PFSK-1 (cell line): ENCODE data around the gene TADA2A.

Experiments used
- FOXP2 ChIP-seq: optimal IDR thresholded peaks from 2 replicates; pipeline ENCODE3; 2011; ENCODE audit warnings: borderline replicate concordance, control low read depth, inconsistent platforms; ENCODE audit not compliant: insufficient read depth; ENCODE audit errors: extremely low read length, extremely low read depth
- POLR2AphosphoS5 ChIP-seq: IDR thresholded peaks from 2 replicates; pipeline ENCODE4 v1.6.1; 2012; ENCODE audit warnings: low read depth, mild to moderate bottlenecking, control low read depth, low read length, moderate library complexity
- SIN3A ChIP-seq: IDR thresholded peaks from 2 replicates; pipeline ENCODE4 v1.6.1; 2012; ENCODE audit warnings: mild to moderate bottlenecking, low read length, moderate library complexity, borderline replicate concordance; ENCODE audit not compliant: insufficient read depth
- TAF1 ChIP-seq: IDR thresholded peaks from 2 replicates; pipeline ENCODE4 v1.6.1; 2012; ENCODE audit warnings: low read length, control low read depth, borderline replicate concordance; ENCODE audit not compliant: insufficient read depth
- TF ChIP-seq, protein P1 (sequence below), 2 experiments: IDR thresholded peaks; 2 replicates each; pipeline versions ENCODE4 v1.6.1 to v1.8.0; 2011 to 2012; ENCODE audit warnings: low read depth in 2 of 2, low read length in 2 of 2, control low read depth in 1 of 2, inconsistent platforms in 1 of 2, mild to moderate bottlenecking in 1 of 2, moderate library complexity in 1 of 2; ENCODE audit not compliant: insufficient read depth in 1 of 2

TADA2A gene

DNA sequence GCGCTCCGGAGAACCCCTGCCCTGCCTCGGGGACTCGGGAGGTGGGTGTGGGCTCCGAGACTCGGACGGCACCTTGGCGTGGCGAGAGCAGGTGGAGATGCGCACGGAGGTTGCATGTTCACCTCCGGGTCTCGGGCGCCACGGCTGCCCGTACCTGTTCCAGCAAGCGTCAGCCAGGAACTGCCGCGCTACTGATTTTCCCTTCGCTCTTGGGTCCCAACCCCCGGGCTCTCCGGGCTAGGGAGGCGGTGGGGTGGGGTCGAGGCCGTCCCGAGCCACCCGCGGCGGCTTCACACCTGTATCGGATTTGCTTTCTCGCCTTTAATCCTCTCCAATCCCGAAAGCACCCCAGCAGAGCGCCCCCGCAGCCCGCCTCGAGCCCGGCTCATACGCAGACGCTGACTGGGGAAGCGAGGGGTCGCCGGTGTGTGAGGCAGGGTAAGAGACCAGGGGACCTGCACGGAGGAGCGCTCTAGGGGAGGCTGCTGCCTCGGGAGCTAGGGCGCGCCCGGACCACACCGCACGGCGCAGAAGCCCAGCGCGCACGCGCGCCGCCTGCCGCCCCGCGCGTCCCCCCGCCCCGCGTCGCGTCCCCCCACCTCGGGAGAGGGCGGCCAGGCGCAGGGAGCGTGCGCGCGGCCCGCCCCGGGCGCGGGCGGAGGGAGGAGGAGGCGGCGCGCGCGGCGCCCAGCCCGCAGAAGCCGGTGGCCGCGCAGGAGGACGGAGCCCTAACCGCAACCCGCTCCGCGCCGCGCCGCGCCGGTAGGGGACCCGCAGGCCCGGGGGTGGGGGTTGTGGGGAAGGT is 82.7 kb downstream of the TADA2A start, which contains the start of gene DUSP14:
Gene DUSP14 (plus strand): TSS at position 695 of the 805 bp plus-strand sequence. CDS start 22,382 bp downstream, outside the sequence.
- TF ChIP-seq, protein P1, sequence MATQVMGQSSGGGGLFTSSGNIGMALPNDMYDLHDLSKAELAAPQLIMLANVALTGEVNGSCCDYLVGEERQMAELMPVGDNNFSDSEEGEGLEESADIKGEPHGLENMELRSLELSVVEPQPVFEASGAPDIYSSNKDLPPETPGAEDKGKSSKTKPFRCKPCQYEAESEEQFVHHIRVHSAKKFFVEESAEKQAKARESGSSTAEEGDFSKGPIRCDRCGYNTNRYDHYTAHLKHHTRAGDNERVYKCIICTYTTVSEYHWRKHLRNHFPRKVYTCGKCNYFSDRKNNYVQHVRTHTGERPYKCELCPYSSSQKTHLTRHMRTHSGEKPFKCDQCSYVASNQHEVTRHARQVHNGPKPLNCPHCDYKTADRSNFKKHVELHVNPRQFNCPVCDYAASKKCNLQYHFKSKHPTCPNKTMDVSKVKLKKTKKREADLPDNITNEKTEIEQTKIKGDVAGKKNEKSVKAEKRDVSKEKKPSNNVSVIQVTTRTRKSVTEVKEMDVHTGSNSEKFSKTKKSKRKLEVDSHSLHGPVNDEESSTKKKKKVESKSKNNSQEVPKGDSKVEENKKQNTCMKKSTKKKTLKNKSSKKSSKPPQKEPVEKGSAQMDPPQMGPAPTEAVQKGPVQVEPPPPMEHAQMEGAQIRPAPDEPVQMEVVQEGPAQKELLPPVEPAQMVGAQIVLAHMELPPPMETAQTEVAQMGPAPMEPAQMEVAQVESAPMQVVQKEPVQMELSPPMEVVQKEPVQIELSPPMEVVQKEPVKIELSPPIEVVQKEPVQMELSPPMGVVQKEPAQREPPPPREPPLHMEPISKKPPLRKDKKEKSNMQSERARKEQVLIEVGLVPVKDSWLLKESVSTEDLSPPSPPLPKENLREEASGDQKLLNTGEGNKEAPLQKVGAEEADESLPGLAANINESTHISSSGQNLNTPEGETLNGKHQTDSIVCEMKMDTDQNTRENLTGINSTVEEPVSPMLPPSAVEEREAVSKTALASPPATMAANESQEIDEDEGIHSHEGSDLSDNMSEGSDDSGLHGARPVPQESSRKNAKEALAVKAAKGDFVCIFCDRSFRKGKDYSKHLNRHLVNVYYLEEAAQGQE (IDR thresholded peaks at IDR 0.05; ENCODE audit: insufficient read depth in 1 of 2, low read depth in 2 of 2, low read length in 2 of 2) = no peak
- TF ChIP-seq SIN3A (0 out of 2 replicates have a peak, but pooled peaks have one; percentile 25), TAF1 (peak; percentile 48; the same call in 1 of the 2 replicates), FOXP2 (no peak), POLR2AphosphoS5 (peak; percentile 65; the same call in 1 of the 2 replicates)

DNA sequence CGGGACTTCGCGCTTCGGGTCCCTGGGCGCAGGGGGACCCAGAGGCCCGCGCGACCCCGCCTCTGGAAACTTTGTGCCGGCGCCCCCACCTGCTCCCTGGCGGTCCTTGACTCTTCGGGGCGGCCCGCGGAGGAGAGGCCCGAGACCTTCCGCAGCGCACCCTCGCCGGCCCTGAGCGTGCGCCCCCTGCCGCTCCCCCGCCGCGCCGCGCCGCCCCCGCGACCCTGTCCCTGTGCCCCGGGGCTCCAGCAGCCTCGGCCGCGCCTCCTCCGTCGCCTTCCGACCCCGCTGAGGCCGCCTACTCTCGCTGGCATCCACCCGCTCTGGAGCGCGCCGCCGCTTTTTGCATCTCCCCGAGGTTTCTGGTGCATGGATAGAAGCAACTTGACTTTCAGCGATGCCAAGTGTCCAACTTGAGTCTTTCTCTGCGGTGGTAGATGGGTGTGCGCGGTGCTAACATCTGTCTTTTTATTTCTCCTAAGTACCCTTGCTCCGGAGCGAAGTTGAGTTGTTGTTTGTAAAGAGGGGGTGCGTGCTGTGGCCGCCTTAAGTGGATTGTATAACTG is 83.4 kb downstream of the TADA2A start:
- TF ChIP-seq, protein P1 (IDR thresholded peaks at IDR 0.05; ENCODE audit: insufficient read depth in 1 of 2, low read depth in 2 of 2, low read length in 2 of 2) = no peak
- TF ChIP-seq FOXP2 = no peak
- no peak for TF ChIP-seq TAF1
- TF ChIP-seq SIN3A = 0 out of 2 replicates have a peak, but pooled peaks have one; percentile 11

DNA sequence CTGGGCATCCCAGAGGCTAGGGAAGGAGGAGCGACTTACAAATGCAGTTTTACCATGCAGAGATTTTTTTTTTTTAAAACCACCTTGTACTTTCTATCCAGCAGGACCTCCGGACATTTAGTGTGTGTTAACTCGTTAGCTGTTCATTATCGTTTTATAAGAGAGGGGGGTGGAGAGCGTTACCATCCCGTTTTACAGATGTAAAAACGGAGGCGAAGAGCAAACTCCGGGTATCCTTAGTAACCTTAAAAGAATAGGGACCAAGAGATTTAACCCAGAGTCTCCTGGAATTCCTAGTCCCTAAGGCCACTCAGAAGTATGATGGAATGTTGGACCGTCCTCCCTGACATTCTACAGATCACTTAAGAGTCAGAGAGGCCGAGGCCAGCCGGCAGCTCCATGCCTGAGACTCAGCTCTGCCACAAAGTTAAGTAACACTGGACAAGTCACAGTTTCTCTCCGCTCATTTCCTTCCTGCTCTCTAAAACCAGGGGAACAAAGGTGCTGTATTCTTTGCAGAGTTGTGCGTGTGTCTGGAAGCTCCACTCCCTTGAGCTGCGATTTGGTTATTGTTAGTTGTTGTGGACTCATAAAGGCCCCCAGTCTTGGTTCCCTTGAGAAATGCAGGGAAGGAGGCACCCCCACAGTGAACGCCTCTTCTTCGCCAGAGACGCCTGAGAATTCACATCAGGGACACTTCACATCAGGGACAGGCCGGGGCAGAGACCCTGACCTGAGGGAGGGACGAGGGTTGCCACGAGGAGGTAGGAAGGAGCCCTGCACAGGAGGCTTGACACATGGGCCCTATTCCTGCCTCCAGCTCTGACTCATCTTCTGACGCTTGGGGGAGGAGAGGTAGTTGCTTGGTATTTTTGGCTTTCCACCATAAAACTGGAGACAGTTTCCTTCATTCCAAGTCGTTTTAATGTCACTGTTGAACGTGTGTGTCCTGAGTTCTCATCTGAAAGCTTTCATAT is 84.2 kb downstream of the TADA2A start:
- peak; percentile 90; the same call in 1 of the 2 replicates for TF ChIP-seq SIN3A
- TF ChIP-seq POLR2AphosphoS5 = 0 out of 2 replicates have a peak, but pooled peaks have one; percentile 38
- TF ChIP-seq TAF1 = peak; percentile 49; the same call in 1 of the 2 replicates
- TF ChIP-seq, protein P1 (IDR thresholded peaks at IDR 0.05; ENCODE audit: insufficient read depth in 1 of 2, low read depth in 2 of 2, low read length in 2 of 2) = no peak
- TF ChIP-seq FOXP2 = peak; percentile 32

DNA sequence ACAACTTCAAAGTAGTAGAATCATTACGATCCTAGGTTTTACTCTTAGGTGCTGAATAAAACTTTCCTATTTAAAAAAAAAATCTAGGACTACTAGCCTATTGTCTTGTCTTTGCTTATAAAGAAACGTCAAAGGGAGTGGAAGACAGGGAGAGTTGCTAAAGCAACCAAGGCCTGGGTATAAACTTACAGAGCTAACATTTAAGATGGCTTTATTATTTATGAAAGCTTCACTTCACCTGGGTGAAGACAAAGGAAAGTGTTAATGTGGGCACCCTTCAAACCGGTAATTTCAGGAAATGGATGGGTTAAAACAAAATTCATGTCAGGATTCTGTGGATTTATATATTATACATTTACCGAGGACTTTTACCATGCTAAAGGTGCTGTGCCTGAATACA is 85.5 kb downstream of the TADA2A start:
- TF ChIP-seq FOXP2 = no peak
- no peak for TF ChIP-seq SIN3A
- TF ChIP-seq, protein P1 (IDR thresholded peaks at IDR 0.05; ENCODE audit: insufficient read depth in 1 of 2, low read depth in 2 of 2, low read length in 2 of 2) = no peak
- no peak for TF ChIP-seq TAF1
- no peak for TF ChIP-seq POLR2AphosphoS5
